ENCODE results near the gene AGBL2. TPM values are rescaled to one million over a fixed set of nuclear protein-coding genes. Genes with fewer than 3 reads are reported as not detected.
"Not testable (repeated sequence)": the region's sequence is repeated elsewhere in the genome, so short reads cannot be mapped to it uniquely, and the experiment has no call there.

The AGBL2 gene
- total RNA-seq, 4 donors from 2014 or later = 1.7 to 1.9 TPM; not detected in 2

DNA sequence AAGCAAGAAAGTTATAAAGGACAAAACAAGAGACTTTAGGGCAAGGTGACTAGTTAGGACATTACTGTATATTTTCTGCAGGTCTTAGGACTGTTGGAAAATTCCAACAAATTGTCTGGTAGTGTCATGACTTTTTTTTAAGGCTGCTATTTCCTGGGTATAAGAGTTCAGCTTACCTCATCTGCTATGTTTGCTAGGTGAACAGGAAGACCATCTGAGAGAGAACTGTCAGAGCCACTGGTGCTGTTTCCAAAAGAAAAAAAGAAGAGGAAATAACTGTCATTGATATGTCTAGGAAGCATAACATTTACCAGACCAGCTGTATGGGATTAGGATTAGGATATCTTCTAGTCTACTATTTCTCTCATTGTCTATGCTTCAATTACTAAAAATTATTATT, 46.5 kb downstream of the AGBL2 start:
- no peak for ATAC-seq (ENCODE audit: low FRiP score)
- DNase-seq (ENCODE audit: low spot score) = no peak
- TF ChIP-seq CTCF (IDR thresholded peaks at IDR 0.05) = no peak

- DNase-seq (ENCODE audit: low spot score) (no peak), ATAC-seq (ENCODE audit: low FRiP score) (no peak)
- TF ChIP-seq CTCF (IDR thresholded peaks at IDR 0.05) = no peak
Observed at GRCh38 chr11:47667555-47667954, 47.6 kb downstream of the AGBL2 start.

- ATAC-seq (ENCODE audit: low FRiP score) (no peak), DNase-seq (ENCODE audit: low spot score) (no peak)
- TF ChIP-seq CTCF (IDR thresholded peaks at IDR 0.05) = no peak
Observed at GRCh38 chr11:47667135-47667534, 48.0 kb downstream of the AGBL2 start.

GRCh38 chr11:47664936-47665335, 50.2 kb downstream of the AGBL2 start:
- DNase-seq (ENCODE audit: low spot score); ATAC-seq (ENCODE audit: low FRiP score): not testable (repeated sequence)

DNA sequence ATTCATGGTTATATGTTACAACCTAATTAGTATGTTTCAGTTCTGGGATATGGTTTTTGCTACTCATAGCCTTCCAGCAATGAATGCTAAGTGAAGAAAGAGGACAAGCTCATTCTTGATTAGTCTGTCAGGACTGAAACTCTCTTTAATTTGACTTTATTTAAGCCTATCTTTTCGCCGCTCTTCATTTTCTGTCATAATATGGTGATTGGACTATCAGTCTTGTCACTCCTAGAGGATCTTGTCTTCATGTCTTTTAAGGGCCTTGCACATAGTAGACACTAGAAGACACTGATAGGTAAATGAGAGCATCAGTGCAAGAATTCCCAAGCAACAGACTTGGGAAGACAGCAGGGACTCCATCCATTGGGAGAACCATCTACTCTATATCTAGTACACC, 53.9 kb downstream of the AGBL2 start:
- ATAC-seq (ENCODE audit: low FRiP score) (no peak), DNase-seq (ENCODE audit: low spot score) (no peak)
- no peak for TF ChIP-seq CTCF (IDR thresholded peaks at IDR 0.05)

- TF ChIP-seq CTCF (IDR thresholded peaks at IDR 0.05) = no peak
- ATAC-seq (ENCODE audit: low FRiP score) (no peak), DNase-seq (ENCODE audit: low spot score) (no peak)
Observed at GRCh38 chr11:47659276-47659675, 55.9 kb downstream of the AGBL2 start.

DNA sequence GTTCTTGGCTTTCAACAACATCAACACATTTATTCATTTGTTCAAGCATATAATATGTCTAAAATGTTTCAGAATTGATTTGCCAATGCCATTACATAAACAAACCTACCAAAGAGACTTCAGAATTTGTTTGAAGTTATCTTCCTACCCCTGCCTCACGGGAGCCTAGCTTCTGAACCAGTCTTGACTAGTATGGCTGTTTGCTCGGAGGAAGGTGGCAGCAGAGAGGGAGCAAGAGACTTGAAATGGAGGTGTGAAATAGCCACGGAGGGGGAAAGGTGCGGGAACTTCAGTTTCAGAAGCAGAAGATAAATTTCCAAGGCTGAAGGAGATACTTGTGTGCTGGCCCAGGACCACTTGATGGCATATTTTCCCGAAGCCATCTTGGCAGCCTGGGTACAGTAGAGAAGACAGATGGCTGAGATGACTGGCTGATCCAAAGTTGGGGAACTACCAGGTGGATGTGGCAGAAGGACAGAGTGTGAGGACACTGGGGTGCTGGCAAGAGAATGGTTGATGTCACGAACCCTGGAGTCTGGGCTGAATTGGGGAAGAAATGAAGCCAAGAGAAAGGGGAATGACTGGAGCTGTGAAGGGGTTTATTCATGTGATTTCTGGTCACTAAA, 58.8 kb downstream of the AGBL2 start:
- DNase-seq (ENCODE audit: low spot score) (no peak), ATAC-seq (ENCODE audit: low FRiP score) (no peak)
- TF ChIP-seq CTCF (IDR thresholded peaks at IDR 0.05) = no peak

Data from omental fat pad (tissue), 4 donors.